Thyroid gland (tissue), 4 donors: Measurements from ENCODE around the gene TUBGCP2. TPM values are rescaled to one million over a fixed set of nuclear protein-coding genes. Genes with fewer than 3 reads are reported as not detected.

Source experiments
- DNase-seq, 2 donors: peaks; one replicate each; pipeline ENCODE4 v3.0.0-alpha.2; 2019
- H3K27ac ChIP-seq, 3 donors: fragments of 200-600 bp; sonication (generic); 1 replicate in 2 of 3; 2 replicates in 1 of 3; pipeline ENCODE4 v1.5.1; 2016 to 2019; ENCODE audit warnings: mild to moderate bottlenecking in 1 of 3, moderate library complexity in 1 of 3
- H3K27me3 ChIP-seq: fragments of 200-600 bp; sonication (generic); one replicate; pipeline ENCODE4 v1.5.1; 2019
- H3K36me3 ChIP-seq, 2 donors: fragments of 200-600 bp; sonication (generic); one replicate each; pipeline ENCODE4 v1.5.1; 2016 to 2019
- H3K4me1 ChIP-seq, 2 donors: fragments of 200-600 bp; sonication (generic); one replicate each; pipeline ENCODE4 v1.5.1; 2017 to 2019
- H3K4me3 ChIP-seq, 3 donors: fragments of 200-600 bp; sonication (generic); replicated peaks in 1 of 3; 1 replicate in 2 of 3; 2 replicates in 1 of 3; pipeline ENCODE4 v1.5.1; 2016; ENCODE audit warnings: mild to moderate bottlenecking in 1 of 3
- H3K9me3 ChIP-seq: fragments of 200-600 bp; sonication (generic); one replicate; pipeline ENCODE4 v1.5.1; 2017
- POLR2A ChIP-seq, 2 donors: fragments of 450-650 bp; IDR thresholded peaks; one replicate each; pipeline ENCODE4 v1.6.1; 2017; ENCODE audit warnings: antibody characterized with exemption in 2 of 2, mild to moderate bottlenecking in 2 of 2, moderate library complexity in 1 of 2
- WGBS, 2 donors: methylation state at CpG; one replicate each; pipeline ENCODE4 v1.1.5; 2017; 5-methylcytosine and 5-hydroxymethylcytosine counted together
- intact Hi-C: fragments of 100-400 bp; cut with DNase I; formaldehyde crosslinking; loops from one replicate; pipeline ENCODE4 v1.15.1; 2023
- total RNA-seq, 4 donors: library from RNA; depleted of rRNA; stranded (reverse); fragments of >200 nt; gene quantifications; one replicate each; pipeline ENCODE4 v1.2.3, GENCODE V29; 2016
- TF ChIP-seq, protein P1 (sequence below), 6 experiments: fragments of 200-600 bp in 3 of 6; fragments of 450-650 bp in 3 of 6; sonication (generic) in 3 of 6; IDR thresholded peaks; one replicate each; pipeline ENCODE4 v1.5.1; 2016 to 2019; ENCODE audit warnings: antibody characterized with exemption in 6 of 6, mild to moderate bottlenecking in 2 of 6, inconsistent platforms in 1 of 6, moderate library complexity in 1 of 6

The TUBGCP2 gene
- total RNA-seq, 4 donors from 2014 or later = 56.5 to 73.3 (median 62.9) TPM

- Histone ChIP-seq H3K4me3 (no peak overlapping the region), H3K27ac (no peak overlapping the region), H3K36me3 (no peaks in the 10 kb centered on the region), H3K4me1 (no peaks in the 10 kb centered on the region), H3K9me3 (no peaks in the 10 kb centered on the region), H3K27me3 (no peaks in the 10 kb centered on the region)
- no peak for TF ChIP-seq POLR2A (IDR thresholded peaks at IDR 0.05)
- TF ChIP-seq, protein P1, sequence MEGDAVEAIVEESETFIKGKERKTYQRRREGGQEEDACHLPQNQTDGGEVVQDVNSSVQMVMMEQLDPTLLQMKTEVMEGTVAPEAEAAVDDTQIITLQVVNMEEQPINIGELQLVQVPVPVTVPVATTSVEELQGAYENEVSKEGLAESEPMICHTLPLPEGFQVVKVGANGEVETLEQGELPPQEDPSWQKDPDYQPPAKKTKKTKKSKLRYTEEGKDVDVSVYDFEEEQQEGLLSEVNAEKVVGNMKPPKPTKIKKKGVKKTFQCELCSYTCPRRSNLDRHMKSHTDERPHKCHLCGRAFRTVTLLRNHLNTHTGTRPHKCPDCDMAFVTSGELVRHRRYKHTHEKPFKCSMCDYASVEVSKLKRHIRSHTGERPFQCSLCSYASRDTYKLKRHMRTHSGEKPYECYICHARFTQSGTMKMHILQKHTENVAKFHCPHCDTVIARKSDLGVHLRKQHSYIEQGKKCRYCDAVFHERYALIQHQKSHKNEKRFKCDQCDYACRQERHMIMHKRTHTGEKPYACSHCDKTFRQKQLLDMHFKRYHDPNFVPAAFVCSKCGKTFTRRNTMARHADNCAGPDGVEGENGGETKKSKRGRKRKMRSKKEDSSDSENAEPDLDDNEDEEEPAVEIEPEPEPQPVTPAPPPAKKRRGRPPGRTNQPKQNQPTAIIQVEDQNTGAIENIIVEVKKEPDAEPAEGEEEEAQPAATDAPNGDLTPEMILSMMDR (IDR thresholded peaks at IDR 0.05) = no peak
- intact Hi-C loops = no loop called here
- 82 to 88% methylated on average over 17 to 21 of the region's 36 CpGs for WGBS, 2 donors
- DNase-seq = no peak
Measured at GRCh38 chr10:133247681-133248333, 60.9 kb downstream of the TUBGCP2 start.

DNA sequence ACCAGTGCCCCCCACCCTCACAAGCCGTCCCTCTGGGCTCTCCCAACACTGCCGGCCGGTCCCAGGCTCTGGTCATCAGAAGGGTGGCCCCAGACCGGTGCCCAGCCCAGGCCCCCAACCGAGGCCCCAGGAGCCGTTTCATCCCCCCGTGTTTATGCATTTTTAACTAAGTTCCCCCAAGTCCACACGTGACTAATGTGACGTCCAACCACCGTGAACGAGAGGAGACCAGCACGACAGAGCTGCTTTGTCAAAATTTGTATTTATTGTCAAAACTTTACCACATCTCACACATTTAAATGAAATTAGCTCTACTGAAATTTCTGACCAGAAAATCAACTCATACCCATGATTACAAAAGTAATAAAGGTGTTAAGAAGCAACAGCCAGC is 62.4 kb downstream of the TUBGCP2 start:
- no peak for DNase-seq
- Histone ChIP-seq H3K27ac (no peak overlapping the region), H3K27me3 (no peaks in the 10 kb centered on the region), H3K4me3 (no peak overlapping the region), H3K9me3 (no peaks in the 10 kb centered on the region), H3K36me3 (no peaks in the 10 kb centered on the region), H3K4me1 (peaks cover 3 to 4% of the 10 kb centered on the region in 2 donors)
- 75 to 85% methylated on average over 12 of the region's 12 CpGs for WGBS, 2 donors
- TF ChIP-seq, protein P1 (IDR thresholded peaks at IDR 0.05) = no peak
- no peak for TF ChIP-seq POLR2A (IDR thresholded peaks at IDR 0.05)
- intact Hi-C loops = no loop called here

DNA sequence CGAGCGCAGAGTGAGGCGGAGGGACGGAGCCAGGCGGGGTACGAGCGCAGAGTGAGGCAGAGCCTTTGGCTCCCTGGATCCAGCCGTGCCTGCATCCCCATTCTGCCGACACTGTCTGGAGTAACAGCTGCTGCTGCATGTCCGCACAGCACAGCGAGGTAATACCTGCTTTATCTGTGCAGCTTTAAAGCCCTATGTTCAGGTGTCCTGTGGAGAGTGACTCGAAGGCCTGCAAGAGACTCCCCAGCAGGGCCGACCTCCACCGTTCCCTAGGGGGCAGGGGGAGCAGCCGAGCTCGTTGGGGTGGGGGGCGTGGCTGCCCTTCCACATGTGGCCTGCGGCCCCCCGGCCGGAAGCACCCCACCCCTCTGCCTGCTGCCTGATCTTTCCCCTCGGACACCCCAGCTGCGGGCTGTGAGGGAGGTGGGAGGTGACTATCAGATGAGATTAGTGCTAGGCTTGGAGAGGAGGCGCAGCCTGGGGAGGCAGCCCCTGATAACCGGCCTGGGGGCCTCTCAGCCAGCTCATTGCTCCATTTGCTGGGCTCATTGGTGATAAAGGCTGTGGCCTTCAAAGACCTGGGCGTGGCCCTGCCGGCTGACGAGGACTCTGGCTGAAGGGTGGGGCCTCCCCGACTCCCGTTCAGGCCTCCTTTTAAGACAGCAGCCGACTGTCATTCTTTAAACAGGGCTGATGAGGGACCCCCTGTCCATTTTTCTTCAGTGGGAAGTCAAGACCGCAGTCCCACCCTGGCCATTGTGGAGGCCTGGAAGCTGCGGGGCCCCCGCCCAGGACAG is 63.0 kb downstream of the TUBGCP2 start:
- Histone ChIP-seq H3K36me3 (no peaks in the 10 kb centered on the region), H3K4me1 (peaks cover 8 to 10% of the 10 kb centered on the region in 2 donors), H3K4me3 (no peak overlapping the region), H3K27me3 (no peaks in the 10 kb centered on the region), H3K9me3 (no peaks in the 10 kb centered on the region), H3K27ac (no peak overlapping the region)
- TF ChIP-seq, protein P1 (IDR thresholded peaks at IDR 0.05) = no peak
- no peak for TF ChIP-seq POLR2A (IDR thresholded peaks at IDR 0.05)
- WGBS, 2 donors = 73 to 84% methylated on average over 11 to 29 of the region's 33 CpGs
- intact Hi-C loops = no loop called here
- no peak for DNase-seq

DNA sequence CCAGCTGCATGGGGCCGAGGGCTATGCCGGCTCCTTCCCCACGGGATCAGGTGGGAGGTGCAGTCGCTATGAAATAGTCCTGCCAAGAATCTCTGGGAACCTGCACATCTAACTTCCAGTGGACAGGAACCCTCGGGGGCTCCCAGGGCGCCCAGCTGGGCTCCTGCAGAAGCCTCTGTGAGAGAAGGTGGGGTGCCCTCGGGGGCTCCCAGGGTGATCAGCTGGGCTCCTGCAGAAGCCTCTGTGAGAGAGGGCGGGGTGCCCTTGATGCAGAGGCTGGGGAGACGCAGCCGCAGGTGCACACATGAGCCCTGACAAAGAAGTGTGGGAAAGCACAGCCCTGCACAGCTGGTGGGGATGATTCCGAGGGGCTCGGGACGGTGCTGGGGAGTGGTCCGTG is 65.1 kb downstream of the TUBGCP2 start:
- no peaks in the 10 kb centered on the region for H3K36me3 ChIP-seq
- peaks cover 8 to 12% of the 10 kb centered on the region in 2 donors for H3K4me1 ChIP-seq
- no peaks in the 10 kb centered on the region for H3K27me3 ChIP-seq
- no peak overlapping the region for H3K4me3 ChIP-seq
- whole genome bisulfite sequencing, 2 donors = 74 to 88% methylated on average over 10 to 14 of the region's 14 CpGs
- no peak for TF ChIP-seq POLR2A (IDR thresholded peaks at IDR 0.05)
- TF ChIP-seq, protein P1 (IDR thresholded peaks at IDR 0.05) = no peak
- DNase-seq = no peak
- H3K9me3 ChIP-seq = no peaks in the 10 kb centered on the region
- intact Hi-C loops = no loop called here
- H3K27ac ChIP-seq = no peak overlapping the region
